Prostate gland (tissue), 2 donors: ENCODE data around the gene KIF5C. TPM values are rescaled to one million over a fixed set of nuclear protein-coding genes. Genes with fewer than 3 reads are reported as not detected.

Experiments used
- DNase-seq: peaks from one replicate; pipeline ENCODE4 v3.0.0-alpha.2; 2019; ENCODE audit warnings: low spot score
- H3K27ac ChIP-seq, 2 donors: fragments of 200-600 bp; sonication (generic); 2 replicates each; pipeline ENCODE4 v1.5.1; 2017 to 2019
- H3K27me3 ChIP-seq: fragments of 200-600 bp; sonication (generic); replicated peaks from 2 replicates; pipeline ENCODE4 v1.5.1; 2019; ENCODE audit not compliant: insufficient read depth
- H3K36me3 ChIP-seq, 2 donors: fragments of 200-600 bp; sonication (generic); 1 replicate in 1 of 2; 2 replicates in 1 of 2; pipeline versions ENCODE4 v1.5.1 to v1.8.1; 2017 to 2019
- H3K4me1 ChIP-seq: fragments of 200-600 bp; sonication (generic); replicated peaks from 2 replicates; pipeline ENCODE4 v1.5.1; 2019
- H3K4me3 ChIP-seq, 2 donors: fragments of 200-600 bp; sonication (generic); 2 replicates each; pipeline ENCODE4 v1.5.1; 2017 to 2019
- H3K9me3 ChIP-seq: fragments of 200-600 bp; sonication (generic); 2 replicates; pipeline ENCODE4 v1.5.1; 2017
- POLR2A ChIP-seq: fragments of 450-650 bp; IDR thresholded peaks from one replicate; pipeline ENCODE4 v1.6.1; 2016; ENCODE audit warnings: antibody characterized with exemption, mild to moderate bottlenecking
- POLR2AphosphoS5 ChIP-seq: sonication (generic); formaldehyde crosslinking; IDR thresholded peaks from one replicate; pipeline ENCODE4 v1.6.1; 2017; ENCODE audit warnings: antibody characterized with exemption
- WGBS: methylation state at CpG from one replicate; pipeline ENCODE4 v1.1.5; 2018; 5-methylcytosine and 5-hydroxymethylcytosine counted together
- intact Hi-C: fragments of 100-400 bp; cut with DNase I; formaldehyde crosslinking; loops from one replicate; pipeline ENCODE4 v1.14.2; 2022
- total RNA-seq, 2 donors: library from RNA; depleted of rRNA; stranded (reverse); fragments of >200 nt; gene quantifications; one replicate each; pipeline ENCODE4 v1.1.0, GENCODE V29; 2016
- TF ChIP-seq, protein P1 (sequence below), 4 experiments: fragments of 200-600 bp in 2 of 4; fragments of 450-650 bp in 2 of 4; sonication (generic) in 2 of 4; IDR thresholded peaks; 1 replicate in 3 of 4; 2 replicates in 1 of 4; pipeline ENCODE4 v1.5.1; 2016 to 2019; ENCODE audit warnings: antibody characterized with exemption in 4 of 4, mild to moderate bottlenecking in 2 of 4, moderate library complexity in 2 of 4

The KIF5C gene
- total RNA-seq, 2 donors from 2014 or later, result 84.3 to 123 TPM

DNA sequence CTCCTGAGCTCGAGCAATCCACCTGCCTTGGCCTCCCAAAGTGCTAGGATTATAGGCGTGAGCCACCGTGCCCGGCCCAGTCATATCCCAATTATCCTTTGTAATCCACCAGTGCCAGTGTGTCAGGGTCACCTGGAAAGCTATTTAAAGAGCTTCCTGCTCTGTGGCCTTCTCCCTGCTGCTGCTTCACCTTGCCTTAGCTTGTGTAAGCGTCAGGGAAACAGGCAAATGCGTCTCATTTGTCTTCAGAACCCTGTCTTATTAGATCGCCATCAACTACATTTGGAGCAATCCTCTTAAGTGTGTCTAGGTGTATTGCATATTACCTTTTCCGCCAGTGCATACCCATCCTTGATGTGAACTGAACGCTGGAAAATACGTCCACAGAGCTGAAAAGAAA lies 10.2 kb downstream of the KIF5C start:
- H3K9me3 ChIP-seq, result no peaks in the 10 kb centered on the region
- H3K27ac ChIP-seq, result no peak overlapping the region
- DNase-seq, result no peak
- 91% methylated on average over 10 of the region's 10 CpGs for WGBS
- H3K4me1 ChIP-seq, result no peaks in the 10 kb centered on the region
- TF ChIP-seq, protein P1, sequence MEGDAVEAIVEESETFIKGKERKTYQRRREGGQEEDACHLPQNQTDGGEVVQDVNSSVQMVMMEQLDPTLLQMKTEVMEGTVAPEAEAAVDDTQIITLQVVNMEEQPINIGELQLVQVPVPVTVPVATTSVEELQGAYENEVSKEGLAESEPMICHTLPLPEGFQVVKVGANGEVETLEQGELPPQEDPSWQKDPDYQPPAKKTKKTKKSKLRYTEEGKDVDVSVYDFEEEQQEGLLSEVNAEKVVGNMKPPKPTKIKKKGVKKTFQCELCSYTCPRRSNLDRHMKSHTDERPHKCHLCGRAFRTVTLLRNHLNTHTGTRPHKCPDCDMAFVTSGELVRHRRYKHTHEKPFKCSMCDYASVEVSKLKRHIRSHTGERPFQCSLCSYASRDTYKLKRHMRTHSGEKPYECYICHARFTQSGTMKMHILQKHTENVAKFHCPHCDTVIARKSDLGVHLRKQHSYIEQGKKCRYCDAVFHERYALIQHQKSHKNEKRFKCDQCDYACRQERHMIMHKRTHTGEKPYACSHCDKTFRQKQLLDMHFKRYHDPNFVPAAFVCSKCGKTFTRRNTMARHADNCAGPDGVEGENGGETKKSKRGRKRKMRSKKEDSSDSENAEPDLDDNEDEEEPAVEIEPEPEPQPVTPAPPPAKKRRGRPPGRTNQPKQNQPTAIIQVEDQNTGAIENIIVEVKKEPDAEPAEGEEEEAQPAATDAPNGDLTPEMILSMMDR (IDR thresholded peaks at IDR 0.05), result no peak
- TF ChIP-seq POLR2A (no peak), POLR2AphosphoS5 (no peak)
- H3K27me3 ChIP-seq, result no peaks in the 10 kb centered on the region
- no peaks in the 10 kb centered on the region for H3K36me3 ChIP-seq
- no peak overlapping the region for H3K4me3 ChIP-seq
- intact Hi-C loops, result no loop called here

DNA sequence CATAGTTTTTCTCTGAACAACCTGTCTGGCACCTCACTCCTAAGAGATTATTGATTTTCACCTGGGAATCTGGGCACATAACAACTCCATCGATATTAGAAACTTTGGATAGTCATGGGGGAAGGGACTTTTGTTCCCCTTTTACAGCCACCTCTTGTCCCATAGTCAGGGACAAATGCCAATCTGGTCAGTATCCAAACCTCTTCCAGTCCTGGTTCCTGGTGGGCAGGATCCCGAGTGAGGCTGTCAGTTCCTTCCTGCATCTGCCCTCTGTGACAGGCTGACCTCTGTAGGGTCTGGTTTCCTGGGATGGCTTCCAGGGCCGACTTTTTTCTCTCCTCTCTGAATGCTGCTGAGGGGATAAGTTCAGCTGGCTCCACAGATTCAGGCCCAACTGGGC lies 11.0 kb downstream of the KIF5C start:
- H3K4me3 ChIP-seq, result no peak overlapping the region
- no peaks in the 10 kb centered on the region for H3K4me1 ChIP-seq
- intact Hi-C loops, result no loop called here
- H3K27ac ChIP-seq, result peak overlapping the region in 1 of 2 donors; percentile 35
- 49% methylated on average over 3 of the region's 3 CpGs for WGBS
- H3K36me3 ChIP-seq, result no peaks in the 10 kb centered on the region
- H3K9me3 ChIP-seq, result no peaks in the 10 kb centered on the region
- TF ChIP-seq POLR2AphosphoS5, result no peak
- no peak for TF ChIP-seq POLR2A
- TF ChIP-seq, protein P1 (IDR thresholded peaks at IDR 0.05), result no peak
- DNase-seq, result no peak
- no peaks in the 10 kb centered on the region for H3K27me3 ChIP-seq

DNA sequence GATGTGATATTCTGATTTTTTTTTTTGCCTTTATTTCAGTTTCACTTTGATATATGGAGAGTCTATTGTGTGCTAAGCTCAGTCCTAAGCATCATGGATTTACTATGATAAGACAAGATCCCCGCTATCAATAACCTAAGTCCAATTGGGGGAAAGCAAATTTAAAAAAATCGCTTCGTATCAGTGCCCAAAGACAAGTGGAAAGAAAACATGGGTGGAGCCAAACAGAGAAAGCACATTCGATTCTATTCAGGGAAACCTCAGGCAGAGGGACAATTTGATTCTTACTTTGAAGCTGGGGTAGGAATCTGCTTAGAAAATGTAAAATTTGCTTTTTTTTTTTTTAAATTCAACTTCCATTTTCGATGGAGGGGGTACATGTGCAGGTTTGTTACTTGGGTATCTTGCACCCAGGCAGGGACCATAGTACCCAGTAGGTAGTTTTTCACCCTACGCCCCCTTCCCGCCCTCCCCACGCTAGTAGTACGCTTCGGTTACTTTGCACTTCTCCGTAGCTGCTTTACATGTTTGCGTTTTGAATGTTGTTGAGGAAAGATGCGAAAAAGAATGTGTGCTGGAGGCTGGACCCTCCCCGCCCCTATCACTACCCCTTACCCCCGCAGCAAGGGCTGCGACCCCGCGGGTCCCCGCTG lies 12.4 kb downstream of the KIF5C start:
- Histone ChIP-seq H3K36me3 (no peaks in the 10 kb centered on the region), H3K27ac (no peak overlapping the region), H3K4me3 (peak overlapping the region; percentile 19 to 31), H3K27me3 (no peaks in the 10 kb centered on the region), H3K9me3 (no peaks in the 10 kb centered on the region), H3K4me1 (no peaks in the 10 kb centered on the region)
- no peak for DNase-seq
- intact Hi-C loops, result no loop called here
- TF ChIP-seq, protein P1 (IDR thresholded peaks at IDR 0.05), result no peak
- no peak for TF ChIP-seq POLR2AphosphoS5
- no peak for TF ChIP-seq POLR2A
- WGBS, result 24% methylated on average over 19 of the region's 19 CpGs

DNA sequence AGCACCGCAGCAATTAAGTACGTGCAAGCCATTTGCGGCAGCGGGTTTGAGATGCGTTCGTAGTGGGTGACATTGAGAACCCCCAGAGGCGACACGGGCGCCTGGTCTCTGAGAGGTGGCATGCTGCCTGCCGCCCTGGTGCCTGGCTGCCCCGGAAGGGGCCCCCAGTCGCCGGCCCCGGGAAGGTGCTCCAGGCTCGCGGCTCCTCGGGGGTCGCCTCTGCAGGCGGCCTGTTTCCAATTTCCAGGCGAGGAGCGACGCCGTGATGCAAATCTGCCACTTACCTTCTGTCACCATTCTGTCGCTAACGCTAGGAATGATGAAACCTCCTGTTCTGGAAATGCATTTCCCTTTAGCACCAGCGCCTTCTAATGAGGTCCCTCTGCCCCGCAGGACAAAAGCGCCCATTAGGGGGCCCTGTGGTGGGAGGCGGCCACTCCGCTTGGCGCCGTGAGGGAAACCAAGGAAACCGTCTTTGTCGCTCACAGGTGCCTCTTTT lies 13.0 kb downstream of the KIF5C start:
- WGBS, result 12% methylated on average over 32 of the region's 34 CpGs
- Histone ChIP-seq H3K27ac (no peak overlapping the region), H3K36me3 (no peaks in the 10 kb centered on the region), H3K27me3 (no peaks in the 10 kb centered on the region), H3K4me3 (peak overlapping the region; percentile 19 to 31), H3K4me1 (no peaks in the 10 kb centered on the region), H3K9me3 (no peaks in the 10 kb centered on the region)
- intact Hi-C loops, result no loop called here
- TF ChIP-seq, protein P1 (IDR thresholded peaks at IDR 0.05), result no peak
- TF ChIP-seq POLR2A (no peak), POLR2AphosphoS5 (no peak)
- no peak for DNase-seq

DNA sequence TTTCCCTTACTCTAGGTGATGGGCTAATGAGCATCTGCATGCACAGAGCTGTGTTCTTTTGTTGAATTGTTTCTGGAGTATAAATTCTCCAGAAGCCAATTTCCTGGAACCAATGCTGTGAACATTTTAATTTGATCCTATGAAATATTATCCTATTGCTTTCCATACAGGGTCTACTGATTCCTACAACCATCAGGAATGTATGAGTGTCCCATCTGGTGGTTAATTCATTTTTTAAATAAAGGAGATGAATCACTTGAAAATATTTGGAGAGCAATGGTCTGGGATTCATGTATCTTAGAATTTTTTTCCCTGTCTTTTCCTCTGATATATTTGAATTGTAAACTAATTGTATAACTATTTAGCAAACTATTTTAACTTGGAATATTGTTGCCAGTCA lies 14.0 kb downstream of the KIF5C start:
- Histone ChIP-seq H3K36me3 (no peaks in the 10 kb centered on the region), H3K27ac (no peak overlapping the region), H3K4me3 (no peak overlapping the region), H3K27me3 (no peaks in the 10 kb centered on the region), H3K4me1 (no peaks in the 10 kb centered on the region), H3K9me3 (no peaks in the 10 kb centered on the region)
- TF ChIP-seq POLR2AphosphoS5 (no peak), POLR2A (no peak)
- TF ChIP-seq, protein P1 (IDR thresholded peaks at IDR 0.05), result no peak
- no peak for DNase-seq
- intact Hi-C loops, result no loop called here
